LoVo (cell line): ENCODE data around the gene MSRB1.
A peak's percentile ranks its signal among the peaks of the same experiment; 100 is the strongest.
"Not testable (repeated sequence)": the region's sequence is repeated elsewhere in the genome, so short reads cannot be mapped to it uniquely, and the experiment has no call there.

Experiments
- DNase-seq: peaks from one replicate; pipeline ENCODE4 v3.0.0-alpha.2; 2016; ENCODE audit warnings: low spot score

MSRB1 gene

GRCh38 chr16:1938910-1939309, 4.1 kb downstream of the MSRB1 start:
- DNase-seq, result no peak

GRCh38 chr16:1938316-1938715, 4.7 kb downstream of the MSRB1 start:
- no peak for DNase-seq

GRCh38 chr16:1936945-1937479, 6.0 kb downstream of the MSRB1 start:
- no peak for DNase-seq

GRCh38 chr16:1933097-1933661, 9.8 kb downstream of the MSRB1 start:
- DNase-seq, result no peak

- no peak for DNase-seq
Measured at GRCh38 chr16:1932050-1933028, 10.7 kb downstream of the MSRB1 start.

- no peak for DNase-seq
Measured at GRCh38 chr16:1930338-1930720, 12.7 kb downstream of the MSRB1 start.

- DNase-seq, result peak; percentile 90
Measured at GRCh38 chr16:1929578-1930337, 13.2 kb downstream of the MSRB1 start.

GRCh38 chr16:1929105-1929504, 13.9 kb downstream of the MSRB1 start:
- DNase-seq, result no peak

- no peak for DNase-seq
Measured at GRCh38 chr16:1926271-1926670, 16.7 kb downstream of the MSRB1 start.

- DNase-seq, result no peak
Measured at GRCh38 chr16:1924095-1924494, 18.9 kb downstream of the MSRB1 start.

GRCh38 chr16:1923299-1924034, 19.5 kb downstream of the MSRB1 start:
- DNase-seq, result peak; percentile 61

GRCh38 chr16:1922357-1922756, 20.6 kb downstream of the MSRB1 start:
- no peak for DNase-seq

- DNase-seq, result no peak
Measured at GRCh38 chr16:1920727-1921171, 22.2 kb downstream of the MSRB1 start.

GRCh38 chr16:1920122-1920521, 22.9 kb downstream of the MSRB1 start:
- DNase-seq, result not testable (repeated sequence)

- no peak for DNase-seq
Measured at GRCh38 chr16:1919327-1919998, 23.5 kb downstream of the MSRB1 start.

- no peak for DNase-seq
Measured at GRCh38 chr16:1918351-1919326, 24.4 kb downstream of the MSRB1 start, which contains the start of gene HS3ST6. Gene HS3ST6 (minus strand): TSS chr16:1918415. CDS start chr16:1918323, 92 bp downstream.

- DNase-seq, result no peak
Measured at GRCh38 chr16:1917665-1918350, 25.2 kb downstream of the MSRB1 start.

GRCh38 chr16:1917056-1917664, 25.8 kb downstream of the MSRB1 start:
- DNase-seq, result no peak

- DNase-seq, result no peak
Measured at GRCh38 chr16:1916640-1916990, 26.4 kb downstream of the MSRB1 start.
